Measurements from ENCODE around the gene SETD7.
"Not testable (repeated sequence)": the region's sequence is repeated elsewhere in the genome, so short reads cannot be mapped to it uniquely, and the experiment has no call there.

Gene SETD7

GRCh38 chr4:139461022-139461628 lies 94.9 kb downstream of the SETD7 start:
- no peak for DNase-seq

- DNase-seq: no peak
These were observed 95.5 kb downstream of the SETD7 start for GRCh38 chr4:139460565-139460964.

- no peak for DNase-seq
These were observed 97.0 kb downstream of the SETD7 start for GRCh38 chr4:139458999-139459398.

GRCh38 chr4:139458543-139458942 lies 97.5 kb downstream of the SETD7 start:
- DNase-seq: no peak

GRCh38 chr4:139457318-139457717 lies 98.7 kb downstream of the SETD7 start:
- DNase-seq: no peak

GRCh38 chr4:139455126-139455538 lies 100.9 kb downstream of the SETD7 start:
- no peak for DNase-seq

- DNase-seq: no peak
These were observed 101.6 kb downstream of the SETD7 start, which contains the start of gene RAB33B for GRCh38 chr4:139454111-139455045. Gene RAB33B (plus strand): TSS chr4:139454121. CDS start chr4:139454196, 75 bp downstream.

GRCh38 chr4:139453371-139454110 lies 102.5 kb downstream of the SETD7 start:
- peak; percentile 93 for DNase-seq

GRCh38 chr4:139453041-139453370 lies 103.0 kb downstream of the SETD7 start:
- DNase-seq: peak; percentile 54

GRCh38 chr4:139451997-139452396 lies 104.0 kb downstream of the SETD7 start:
- no peak for DNase-seq

- DNase-seq: no peak
These were observed 105.4 kb downstream of the SETD7 start for GRCh38 chr4:139450586-139450985.

GRCh38 chr4:139447078-139447477 lies 108.9 kb downstream of the SETD7 start:
- not testable (repeated sequence) for DNase-seq
